DMS 273 treated with DMSO at 0.1 percent for 48 hours (cell line): Measurements from ENCODE around the gene NPBWR2.
"Not testable (repeated sequence)": the region's sequence is repeated elsewhere in the genome, so short reads cannot be mapped to it uniquely, and the experiment has no call there.

Experiments used
- DNase-seq: peaks from one replicate; lab custom pipeline; 2025; lab: John Stamatoyannopoulos, UW

The NPBWR2 gene

DNA sequence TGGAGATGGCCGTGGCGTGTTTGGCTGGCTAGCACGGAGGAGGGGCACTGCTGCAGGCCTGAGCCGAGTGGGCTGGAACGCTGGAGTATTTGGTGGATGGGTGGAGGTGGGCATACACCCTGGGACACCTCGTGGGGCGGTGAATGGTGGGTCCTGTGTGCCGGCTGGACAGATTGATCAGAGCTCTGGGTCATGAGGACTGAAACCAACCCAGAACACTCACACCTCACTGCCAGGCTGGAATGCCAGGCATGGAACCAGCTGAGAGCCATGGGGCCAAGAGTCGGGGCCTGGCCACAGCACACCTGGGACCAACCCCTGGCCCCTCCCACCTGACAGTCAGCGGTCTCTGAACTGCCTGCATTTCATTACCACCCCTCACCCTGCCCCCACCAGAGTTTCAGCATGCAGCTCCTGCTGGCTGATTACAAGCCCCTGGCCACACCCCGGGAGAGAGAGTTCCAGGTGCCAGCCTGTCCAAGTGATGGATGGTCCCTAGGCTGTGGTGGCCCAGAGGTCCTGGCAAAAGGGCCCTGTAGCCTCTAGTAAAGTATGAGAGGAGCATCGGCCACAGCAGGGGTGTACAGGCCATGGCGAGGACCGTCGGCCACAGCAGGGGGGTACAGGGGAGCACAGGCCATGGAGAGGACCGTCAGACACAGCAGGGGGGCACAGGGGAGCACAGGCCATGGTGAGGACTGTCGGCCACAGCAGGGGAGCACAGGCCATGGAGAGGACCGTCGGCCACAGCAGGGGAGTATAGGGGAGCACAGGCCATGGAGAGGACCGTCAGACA lies 3.3 kb downstream of the NPBWR2 start:
- no peak for DNase-seq

GRCh38 chr20:64102647-64103354 lies 4.6 kb downstream of the NPBWR2 start:
- DNase-seq: no peak

- DNase-seq: no peak
These were observed 5.4 kb downstream of the NPBWR2 start for GRCh38 chr20:64101731-64102621.

- no peak for DNase-seq
These were observed 6.2 kb downstream of the NPBWR2 start for GRCh38 chr20:64100946-64101688.

DNA sequence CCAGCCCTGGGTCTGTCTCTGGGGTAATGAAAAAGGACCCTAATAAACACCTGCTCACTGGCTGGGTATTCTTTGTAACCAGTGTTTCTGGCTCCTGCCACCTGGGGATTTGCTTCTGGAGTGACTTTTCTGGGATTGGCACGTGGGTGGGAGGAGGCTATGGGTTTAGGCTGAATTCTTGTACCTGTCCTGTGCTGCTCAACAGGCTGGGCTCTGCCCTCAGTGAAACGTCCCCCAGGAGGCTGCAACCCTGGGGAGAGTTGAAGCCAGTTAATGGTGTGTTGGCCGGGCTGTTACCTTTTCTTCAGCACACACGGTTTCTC lies 6.8 kb downstream of the NPBWR2 start:
- no peak for DNase-seq

DNA sequence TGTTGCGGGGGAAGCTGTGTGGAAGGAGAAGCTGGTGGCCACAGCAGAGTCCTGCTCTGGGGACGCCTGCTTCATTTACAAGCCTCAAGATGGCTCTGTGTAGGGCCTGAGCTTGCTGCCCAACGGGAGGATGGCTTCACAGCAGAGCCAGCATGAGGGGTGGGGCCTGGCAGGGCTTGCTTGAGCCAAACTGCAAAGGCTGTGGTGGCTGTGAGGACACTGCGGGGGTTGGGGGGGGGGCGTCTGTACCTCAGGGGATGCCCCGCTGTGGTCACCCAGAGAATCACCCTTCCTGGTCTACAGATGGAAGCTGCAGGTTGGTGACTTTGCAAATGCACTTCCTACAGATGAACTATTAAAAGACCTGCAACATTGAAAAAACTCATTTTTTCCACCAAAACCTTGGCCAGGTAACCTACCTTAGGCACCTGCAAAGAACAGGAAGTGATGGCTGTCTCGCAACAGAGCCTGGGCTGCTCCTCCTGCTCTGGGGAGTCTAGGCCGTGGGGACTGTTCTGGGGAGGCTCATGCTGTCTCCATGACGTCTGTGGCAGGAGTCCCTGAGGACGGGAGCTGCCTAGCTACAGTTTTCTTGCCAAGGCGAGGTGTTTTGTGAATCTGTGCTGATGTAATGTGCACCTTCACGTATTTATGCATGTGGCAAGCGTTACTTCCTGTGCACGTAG lies 7.3 kb downstream of the NPBWR2 start:
- DNase-seq: no peak

DNA sequence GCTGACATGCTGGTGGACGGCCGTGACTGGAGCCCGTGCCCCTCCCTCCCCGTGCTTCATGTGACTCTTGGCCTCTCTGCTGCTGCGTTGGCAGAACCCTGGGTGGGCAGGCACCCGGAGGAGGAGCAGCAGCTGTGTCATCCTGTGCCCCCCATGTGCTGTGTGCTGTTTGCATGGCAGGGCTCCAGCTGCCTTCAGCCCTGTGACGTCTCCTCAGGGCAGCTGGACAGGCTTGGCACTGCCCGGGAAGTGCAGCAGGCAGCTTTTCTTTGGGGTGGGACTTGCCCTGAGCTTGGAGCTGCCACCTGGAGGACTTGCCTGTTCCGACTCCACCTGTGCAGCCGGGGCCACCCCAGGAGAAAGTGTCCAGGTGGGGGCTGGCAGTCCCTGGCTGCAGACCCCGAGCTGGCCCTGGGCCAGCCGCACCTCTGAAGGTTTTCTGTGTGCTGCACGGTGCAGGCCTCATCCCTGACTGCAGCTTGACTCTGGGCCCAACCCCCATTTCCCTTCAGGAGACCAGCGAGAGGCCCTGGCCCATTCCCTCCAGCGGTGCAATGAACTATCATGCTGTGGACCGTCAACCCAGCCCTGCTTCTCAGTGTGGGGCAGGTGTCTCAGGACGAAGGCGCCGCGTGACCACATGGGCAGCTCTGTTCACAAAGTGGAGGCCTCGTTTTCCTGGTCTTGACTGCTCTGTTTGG lies 8.1 kb downstream of the NPBWR2 start:
- no peak for DNase-seq

- no peak for DNase-seq
These were observed 8.8 kb downstream of the NPBWR2 start for GRCh38 chr20:64098471-64099013.

GRCh38 chr20:64096535-64096934 lies 10.8 kb downstream of the NPBWR2 start:
- no peak for DNase-seq

- no peak for DNase-seq
These were observed 11.4 kb downstream of the NPBWR2 start for GRCh38 chr20:64095927-64096326.

DNA sequence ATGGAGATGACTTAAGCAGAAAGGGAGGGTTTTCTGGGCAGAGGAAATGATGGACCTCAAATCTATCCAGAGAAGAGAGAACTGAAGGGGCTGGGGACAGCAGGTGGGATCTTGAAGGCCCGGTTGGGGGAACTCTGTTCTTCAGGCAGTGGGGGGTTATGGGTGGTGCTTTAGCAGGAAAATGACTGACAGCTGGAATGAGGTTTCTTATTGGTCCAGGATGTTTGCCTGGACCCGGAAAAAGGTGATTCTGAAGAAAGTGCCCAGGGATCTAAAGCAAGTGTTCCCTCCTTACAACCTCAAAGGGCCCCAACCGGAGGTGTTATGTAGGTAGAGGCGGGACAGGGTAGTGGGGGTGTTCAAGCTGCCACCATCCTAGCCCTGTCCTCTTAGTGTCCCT lies 11.9 kb downstream of the NPBWR2 start:
- no peak for DNase-seq

DNA sequence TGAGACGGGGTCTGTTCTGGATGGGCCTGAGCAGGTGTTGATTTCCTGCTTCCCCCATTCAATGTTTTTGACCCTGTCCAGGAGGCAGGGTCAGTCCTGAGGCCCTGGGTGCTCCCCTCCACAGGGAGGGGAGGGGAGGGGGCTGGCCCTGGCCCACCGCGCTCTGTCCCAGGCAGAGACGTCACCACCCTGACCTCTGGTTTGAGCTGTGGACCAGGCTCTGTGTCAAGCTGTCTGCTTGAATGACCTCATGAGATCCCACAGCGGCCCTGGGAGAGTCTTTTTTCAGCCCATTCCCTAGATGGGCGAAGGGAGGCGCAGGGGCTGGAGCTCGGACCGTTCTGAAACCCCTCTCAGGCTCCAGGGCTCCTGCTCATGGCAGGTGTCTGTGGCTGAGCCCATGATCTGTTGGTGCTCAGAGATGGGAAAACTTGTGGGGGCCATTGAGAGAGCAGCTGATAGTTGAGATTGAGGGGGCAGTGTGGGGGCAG lies 14.3 kb downstream of the NPBWR2 start:
- no peak for DNase-seq

GRCh38 chr20:64092258-64093012 lies 14.9 kb downstream of the NPBWR2 start:
- no peak for DNase-seq

DNA sequence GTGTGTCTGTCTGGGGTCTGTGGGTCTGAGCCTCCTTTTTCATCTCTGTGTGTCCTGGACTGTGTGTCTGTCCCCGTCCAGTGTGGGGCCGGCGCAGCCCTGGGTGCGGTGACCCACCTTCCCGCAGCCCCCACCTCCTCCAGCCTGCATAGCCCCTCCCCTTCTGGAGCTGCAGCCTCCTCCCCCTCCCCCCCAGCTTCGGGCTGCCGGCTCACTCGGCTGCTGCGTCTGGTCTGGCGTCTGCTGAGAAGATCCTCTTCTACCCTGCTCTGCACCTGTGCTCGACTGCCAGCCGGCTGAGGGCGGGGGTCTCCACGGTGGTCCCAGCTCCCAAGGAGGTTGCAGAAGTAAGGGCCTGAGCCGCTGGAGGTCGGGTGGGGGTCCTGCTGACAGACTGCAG lies 15.6 kb downstream of the NPBWR2 start:
- no peak for DNase-seq

- DNase-seq: no peak
These were observed 16.0 kb downstream of the NPBWR2 start for GRCh38 chr20:64091340-64091739.

- DNase-seq: no peak
These were observed 17.2 kb downstream of the NPBWR2 start for GRCh38 chr20:64090165-64090564.

DNA sequence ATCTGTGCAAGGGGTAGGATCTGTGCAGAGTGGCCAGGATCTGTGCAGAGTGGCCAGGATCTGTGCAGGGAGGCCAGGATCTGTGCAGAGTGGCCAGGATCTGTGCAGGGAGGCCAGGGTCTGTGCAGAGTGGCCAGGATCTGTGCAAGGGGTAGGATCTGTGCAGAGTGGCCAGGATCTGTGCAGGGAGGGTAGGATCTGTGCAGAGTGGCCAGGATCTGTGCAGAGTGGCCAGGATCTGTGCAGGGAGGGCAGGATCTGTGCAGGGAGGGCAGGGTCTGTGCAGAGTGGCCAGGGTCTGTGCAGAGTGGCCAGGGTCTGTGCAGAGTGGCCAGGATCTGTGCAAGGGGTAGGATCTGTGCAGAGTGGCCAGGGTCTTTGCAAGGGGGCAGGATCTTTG lies 18.8 kb downstream of the NPBWR2 start:
- not testable (repeated sequence) for DNase-seq

- not testable (repeated sequence) for DNase-seq
These were observed 20.0 kb downstream of the NPBWR2 start for GRCh38 chr20:64087226-64087825.

DNA sequence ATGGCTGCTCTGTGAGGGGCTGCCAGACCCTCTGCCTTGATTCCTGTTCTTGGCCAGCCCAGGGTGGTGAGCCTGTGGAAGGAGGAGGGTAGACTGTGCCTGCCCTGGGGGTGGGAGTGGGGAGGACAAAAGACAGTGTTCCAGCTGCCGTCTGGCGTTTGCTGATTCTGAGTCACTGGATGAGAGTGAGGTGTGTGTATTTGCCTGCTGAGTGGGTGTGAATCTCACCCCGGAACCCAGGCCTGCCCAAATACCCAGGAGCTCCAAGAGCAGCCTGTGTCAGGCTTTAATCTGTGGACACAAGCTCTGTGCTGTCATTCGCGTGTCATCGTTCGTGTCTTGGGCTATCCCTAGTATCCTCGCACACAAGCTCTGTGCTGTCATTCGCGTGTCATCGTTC lies 20.6 kb downstream of the NPBWR2 start:
- no peak for DNase-seq
